Loucy (cell line): Measurements from ENCODE around the gene AKAP13.

Experiments used
- H2AFZ ChIP-seq: fragments of 200-600 bp; sonication (generic); 2 replicates; pipeline ENCODE4 v1.6.0; 2016; ENCODE audit warnings: antibody characterized with exemption, mild to moderate bottlenecking, low read length, moderate library complexity
- H3F3A ChIP-seq: fragments of 200-600 bp; 2 replicates; pipeline ENCODE4 v1.6.0; 2016; ENCODE audit warnings: antibody characterized with exemption, low read depth, mild to moderate bottlenecking
- H3K27me3 ChIP-seq: fragments of 200-600 bp; sonication (generic); 2 replicates; pipeline ENCODE4 v1.6.1; 2014; ENCODE audit warnings: low read length, mild to moderate bottlenecking; ENCODE audit not compliant: insufficient read depth, poor library complexity, severe bottlenecking
- H3K36me3 ChIP-seq: fragments of 200-600 bp; sonication (generic); 2 replicates; pipeline ENCODE4 v1.6.1; 2016; ENCODE audit warnings: low read length; ENCODE audit not compliant: insufficient read depth
- H3K4me1 ChIP-seq: fragments of 200-600 bp; sonication (generic); 2 replicates; pipeline ENCODE4 v1.5.1; 2014; ENCODE audit warnings: low read length, mild to moderate bottlenecking; ENCODE audit not compliant: insufficient read depth, poor library complexity, severe bottlenecking
- H3K4me2 ChIP-seq: fragments of 200-600 bp; sonication (generic); 2 replicates; pipeline ENCODE4 v1.6.0; 2014; ENCODE audit warnings: antibody characterized with exemption, low read length, low read depth, mild to moderate bottlenecking; ENCODE audit not compliant: poor library complexity, severe bottlenecking
- H3K4me3 ChIP-seq: fragments of 200-600 bp; sonication (generic); 2 replicates; pipeline ENCODE4 v1.5.1; 2014; ENCODE audit warnings: low read length, mild to moderate bottlenecking, mixed read lengths; ENCODE audit not compliant: poor library complexity, severe bottlenecking
- H3K79me2 ChIP-seq: fragments of 200-600 bp; sonication (generic); 2 replicates; pipeline ENCODE4 v1.6.1; 2014; ENCODE audit warnings: low read length; ENCODE audit not compliant: insufficient read depth
- H3K9ac ChIP-seq: fragments of 200-600 bp; sonication (generic); 2 replicates; pipeline ENCODE4 v1.6.0; 2014; ENCODE audit warnings: mild to moderate bottlenecking, low read depth, low read length, moderate library complexity; ENCODE audit not compliant: poor library complexity, severe bottlenecking
- H3K9me2 ChIP-seq: fragments of 200-600 bp; sonication (generic); replicated peaks from 2 replicates; pipeline ENCODE4 v1.6.1; 2016; ENCODE audit warnings: low read depth, low read length, mixed read lengths
- H3K9me3 ChIP-seq: fragments of 200-600 bp; sonication (generic); 2 replicates; pipeline ENCODE4 v1.6.1; 2014; ENCODE audit warnings: mild to moderate bottlenecking, antibody characterized with exemption, low read length, low read depth; ENCODE audit not compliant: insufficient read depth
- H4K20me1 ChIP-seq: fragments of 200-600 bp; sonication (generic); 2 replicates; pipeline ENCODE4 v1.6.0; 2014; ENCODE audit warnings: antibody characterized with exemption, low read length, mild to moderate bottlenecking; ENCODE audit not compliant: insufficient read depth, poor library complexity, severe bottlenecking
- EZH2phosphoT487 ChIP-seq: fragments of 200-600 bp; IDR thresholded peaks from 2 replicates; pipeline ENCODE4 v1.6.1; 2018; ENCODE audit warnings: antibody characterized with exemption, mild to moderate bottlenecking, moderate library complexity, borderline replicate concordance
- TF ChIP-seq, protein P1 (sequence below): fragments of 200-600 bp; sonication (generic); conservative IDR thresholded peaks from 2 replicates; pipeline ENCODE4 v1.5.1; 2014; ENCODE audit warnings: mild to moderate bottlenecking, antibody characterized with exemption, low read length

Gene AKAP13

DNA sequence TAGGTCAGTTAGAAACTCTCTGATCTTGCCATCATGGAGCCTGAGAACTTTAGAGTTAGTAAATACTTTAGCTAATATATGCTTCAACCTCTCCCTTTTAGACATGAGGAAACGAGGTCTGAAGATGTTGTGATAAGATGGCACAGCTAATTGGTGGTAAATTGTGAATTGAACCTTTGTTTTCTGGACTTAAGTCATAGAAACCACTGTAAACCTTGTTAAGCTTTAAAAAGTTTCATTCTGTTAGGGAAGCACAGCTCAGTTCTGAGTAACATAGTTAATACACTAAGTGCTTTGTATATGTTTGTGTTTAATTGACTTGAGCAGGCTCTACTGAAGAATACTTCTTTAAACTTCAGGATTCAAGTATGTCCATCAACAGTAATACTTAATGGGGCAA, 108.6 kb downstream of the AKAP13 start:
- no peak for TF ChIP-seq EZH2phosphoT487
- TF ChIP-seq, protein P1, sequence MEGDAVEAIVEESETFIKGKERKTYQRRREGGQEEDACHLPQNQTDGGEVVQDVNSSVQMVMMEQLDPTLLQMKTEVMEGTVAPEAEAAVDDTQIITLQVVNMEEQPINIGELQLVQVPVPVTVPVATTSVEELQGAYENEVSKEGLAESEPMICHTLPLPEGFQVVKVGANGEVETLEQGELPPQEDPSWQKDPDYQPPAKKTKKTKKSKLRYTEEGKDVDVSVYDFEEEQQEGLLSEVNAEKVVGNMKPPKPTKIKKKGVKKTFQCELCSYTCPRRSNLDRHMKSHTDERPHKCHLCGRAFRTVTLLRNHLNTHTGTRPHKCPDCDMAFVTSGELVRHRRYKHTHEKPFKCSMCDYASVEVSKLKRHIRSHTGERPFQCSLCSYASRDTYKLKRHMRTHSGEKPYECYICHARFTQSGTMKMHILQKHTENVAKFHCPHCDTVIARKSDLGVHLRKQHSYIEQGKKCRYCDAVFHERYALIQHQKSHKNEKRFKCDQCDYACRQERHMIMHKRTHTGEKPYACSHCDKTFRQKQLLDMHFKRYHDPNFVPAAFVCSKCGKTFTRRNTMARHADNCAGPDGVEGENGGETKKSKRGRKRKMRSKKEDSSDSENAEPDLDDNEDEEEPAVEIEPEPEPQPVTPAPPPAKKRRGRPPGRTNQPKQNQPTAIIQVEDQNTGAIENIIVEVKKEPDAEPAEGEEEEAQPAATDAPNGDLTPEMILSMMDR = no peak
- Histone ChIP-seq H3K4me2 (no peak overlapping the region), H3K4me1 (peaks cover 7% of the 10 kb centered on the region), H4K20me1 (no peaks in the 10 kb centered on the region), H2AFZ (no peak overlapping the region), H3K9me3 (no peaks in the 10 kb centered on the region), H3K9me2 (no peaks in the 10 kb centered on the region), H3K36me3 (no peaks in the 10 kb centered on the region), H3K4me3 (no peak overlapping the region), H3K27me3 (no peaks in the 10 kb centered on the region), H3K79me2 (no peaks in the 10 kb centered on the region), H3K9ac (no peak overlapping the region), H3F3A (no peaks in the 10 kb centered on the region)

DNA sequence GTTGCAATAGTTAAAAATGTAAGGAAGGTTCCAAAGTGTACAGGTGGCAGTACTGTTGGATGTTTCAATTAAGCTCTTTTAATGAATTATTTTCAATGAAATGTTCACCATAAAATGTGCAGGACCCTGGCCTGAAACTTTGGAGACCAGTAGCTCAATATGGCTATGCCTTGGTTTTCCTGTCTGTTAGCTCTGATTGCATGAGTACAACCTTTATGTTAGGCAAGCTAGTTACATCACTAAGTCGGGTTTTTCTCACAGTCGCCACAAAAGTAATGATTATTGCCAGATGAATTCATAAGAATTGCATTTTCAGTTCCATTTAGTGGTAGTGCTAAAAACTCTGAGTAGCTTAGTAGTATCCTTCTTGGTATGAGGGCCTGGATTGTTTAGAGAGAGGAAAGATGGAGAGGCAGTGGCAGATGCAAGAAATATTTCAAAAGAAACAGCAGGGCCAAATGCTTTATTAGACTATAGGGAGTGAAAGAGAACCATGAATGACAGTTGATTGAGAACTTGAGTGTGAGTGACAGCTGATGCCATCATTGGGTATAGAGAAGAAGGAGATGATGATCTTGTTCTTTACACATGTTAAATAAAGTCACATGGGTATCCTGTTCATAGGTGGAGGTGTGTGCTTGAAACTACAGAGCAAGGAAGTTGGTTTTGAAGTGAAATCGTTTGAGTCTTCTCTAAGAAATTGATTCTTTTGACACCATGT, 109.5 kb downstream of the AKAP13 start:
- Histone ChIP-seq H3K9me3 (no peaks in the 10 kb centered on the region), H3K4me2 (no peak overlapping the region), H3K27me3 (no peaks in the 10 kb centered on the region), H3K4me3 (no peak overlapping the region), H3K9me2 (no peaks in the 10 kb centered on the region), H3K9ac (no peak overlapping the region), H4K20me1 (no peaks in the 10 kb centered on the region), H2AFZ (no peak overlapping the region), H3K36me3 (no peaks in the 10 kb centered on the region), H3F3A (no peaks in the 10 kb centered on the region), H3K79me2 (no peaks in the 10 kb centered on the region), H3K4me1 (peaks cover 7% of the 10 kb centered on the region)
- TF ChIP-seq, protein P1 = no peak
- TF ChIP-seq EZH2phosphoT487 = no peak

DNA sequence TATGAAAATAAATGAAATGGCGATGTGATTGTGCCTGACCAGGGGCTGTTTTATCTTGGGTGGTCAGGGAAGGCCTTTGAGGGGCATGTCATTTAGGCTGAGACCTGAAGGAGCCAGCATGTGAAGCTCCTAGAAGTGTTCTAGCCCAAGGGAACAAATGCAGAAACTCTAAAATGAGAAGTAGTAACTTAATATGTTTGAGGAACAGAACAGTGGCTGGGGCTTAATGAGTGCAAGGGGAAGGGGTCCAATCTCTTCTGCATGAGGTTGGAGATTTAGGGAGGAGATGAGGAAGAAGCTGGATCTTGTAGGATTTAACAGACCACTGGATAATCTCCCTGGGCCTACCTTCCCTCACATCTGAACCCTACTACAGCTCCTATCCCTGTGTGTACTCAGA, 110.5 kb downstream of the AKAP13 start:
- Histone ChIP-seq H3F3A (no peaks in the 10 kb centered on the region), H3K79me2 (no peaks in the 10 kb centered on the region), H3K9me2 (no peaks in the 10 kb centered on the region), H4K20me1 (no peaks in the 10 kb centered on the region), H3K9me3 (no peaks in the 10 kb centered on the region), H3K27me3 (no peaks in the 10 kb centered on the region), H3K4me2 (no peak overlapping the region), H3K4me1 (peaks cover 7% of the 10 kb centered on the region), H3K36me3 (no peaks in the 10 kb centered on the region), H3K9ac (no peak overlapping the region), H2AFZ (no peak overlapping the region), H3K4me3 (no peak overlapping the region)
- TF ChIP-seq EZH2phosphoT487 = no peak
- TF ChIP-seq, protein P1 = no peak
